Activated CD8-positive, alpha-beta T cell treated with anti-CD3 and anti-CD28 coated beads for 36 hours (primary cell): ENCODE results near the gene JPH2. TPM values are rescaled to one million over a fixed set of nuclear protein-coding genes. Genes with fewer than 3 reads are reported as not detected.
A peak's percentile ranks its signal among the peaks of the same experiment; 100 is the strongest.
"Not testable (repeated sequence)": the region's sequence is repeated elsewhere in the genome, so short reads cannot be mapped to it uniquely, and the experiment has no call there.

Experiments used
- ATAC-seq: fragments of 200-7000 bp; cut with Tn5 transposase; one replicate; pipeline ENCODE4 v1.10.0; 2021; ENCODE audit warnings: mild to moderate bottlenecking, moderate library complexity
- CTCF ChIA-PET: fragments of 350-600 bp; sonication (Branson Sonifier 250); formaldehyde crosslinking; loops from one replicate; lab custom pipeline; 2021; ENCODE audit warnings: antibody characterized with exemption; lab: Charles Lee
- POLR2A ChIA-PET: fragments of 350-600 bp; sonication (Branson Sonifier 250); formaldehyde crosslinking; loops from one replicate; lab custom pipeline; 2021; ENCODE audit warnings: antibody characterized with exemption; lab: Charles Lee
- DNase-seq: peaks from one replicate; pipeline ENCODE4 v3.0.0-alpha.2; 2020
- H3K27ac Mint-ChIP-seq: one replicate; pipeline ENCODE4 v1.8.0; 2021; ENCODE audit warnings: mild to moderate bottlenecking, mixed read lengths
- H3K27me3 Mint-ChIP-seq: one replicate; pipeline ENCODE4 v1.8.0; 2021; ENCODE audit warnings: mixed read lengths
- H3K36me3 Mint-ChIP-seq: one replicate; pipeline ENCODE4 v1.8.0; 2021; ENCODE audit warnings: low read depth, mixed read lengths
- H3K4me1 Mint-ChIP-seq: one replicate; pipeline ENCODE4 v1.8.0; 2021; ENCODE audit warnings: low read depth, mixed read lengths
- H3K4me3 Mint-ChIP-seq: one replicate; pipeline ENCODE4 v1.8.0; 2021; ENCODE audit warnings: mild to moderate bottlenecking, moderate library complexity, mixed read lengths
- H3K9me3 Mint-ChIP-seq: one replicate; pipeline ENCODE4 v1.8.0; 2021; ENCODE audit warnings: mixed read lengths
- CTCF ChIP-seq: fragments of 200-600 bp; IDR thresholded peaks from one replicate; pipeline ENCODE4 v1.8.0; 2022; ENCODE audit warnings: antibody characterized with exemption, mild to moderate bottlenecking
- intact Hi-C: fragments of 100-400 bp; cut with micrococcal nuclease; formaldehyde crosslinking; loops from one replicate; pipeline ENCODE4 v1.10.0; 2022
- total RNA-seq, 2 experiments: library from RNA; stranded (reverse); gene quantifications; one replicate each; pipeline ENCODE4 v1.2.3, GENCODE V29; 2021

The JPH2 gene
- total RNA-seq, 2 experiments from 2014 or later = 0.47 to 0.54 TPM

DNA sequence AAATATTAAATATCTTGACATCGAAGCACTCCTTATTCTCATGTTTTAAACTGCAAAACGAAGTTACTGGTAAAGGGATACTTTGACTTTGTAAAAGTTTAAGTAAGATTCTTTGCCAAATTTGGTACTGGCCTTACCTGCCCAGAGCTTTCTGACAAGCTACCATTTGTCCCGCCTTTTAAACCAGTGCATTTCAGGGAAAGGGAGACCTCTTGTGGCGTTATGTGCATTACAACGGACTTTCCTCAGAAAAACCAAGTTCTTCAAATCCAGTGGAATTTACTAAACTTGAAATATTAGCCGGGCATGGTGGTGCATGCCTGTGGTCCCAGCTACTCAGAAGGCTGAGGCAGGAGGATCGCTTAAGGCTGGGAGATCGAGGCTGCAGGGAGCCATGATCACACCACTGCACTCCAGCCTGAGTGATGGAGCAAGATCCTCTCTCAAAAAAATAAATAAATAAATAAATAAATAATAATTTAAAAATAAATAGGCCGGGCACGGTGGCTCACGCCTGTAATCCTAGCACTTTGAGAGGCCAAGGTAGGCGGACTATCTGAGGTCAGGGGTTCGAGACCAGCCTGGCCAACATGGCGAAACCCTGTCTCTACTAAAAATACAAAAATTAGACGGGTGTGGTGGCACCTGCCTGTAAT is 3.3 kb upstream of the JPH2 start:
- peak; percentile 84 for TF ChIP-seq CTCF
- H3K27me3 Mint-ChIP-seq = peaks cover 34% of the 10 kb centered on the region
- CTCF ChIA-PET = interaction anchor here (0.7 to 9.4 kb wide), 41 partner anchors 8 to 502 kb away, joined by 3 to 215 read pairs (median 5); partner anchors contain the start of genes FITM2 and OSER1
- DNase-seq (peak; percentile 69), ATAC-seq (peak; percentile 78)
- POLR2A ChIA-PET, H3K36me3 Mint-ChIP-seq, H3K9me3 Mint-ChIP-seq, H3K4me3 Mint-ChIP-seq, H3K27ac Mint-ChIP-seq: not testable (repeated sequence)
- peaks cover 11% of the 10 kb centered on the region for H3K4me1 Mint-ChIP-seq
- intact Hi-C loops = loop anchor here (5.0 kb wide), 1 partner anchor 73 kb away; no protein-coding TSS in a partner anchor

- intact Hi-C loops = no loop called here
- CTCF ChIA-PET = interaction anchor here (1.7 to 9.4 kb wide), 6 partner anchors 9 to 97 kb away, joined by 5 to 215 read pairs (median 10); no protein-coding TSS in a partner anchor
- Mint-ChIP-seq H3K4me3 (no peak overlapping the region), H3K36me3 (no peaks in the 10 kb centered on the region), H3K27ac (no peak overlapping the region), H3K9me3 (no peaks in the 10 kb centered on the region), H3K4me1 (peaks cover 11% of the 10 kb centered on the region), H3K27me3 (peaks cover 41% of the 10 kb centered on the region)
- TF ChIP-seq CTCF = no peak
- DNase-seq (no peak), ATAC-seq (no peak)
- POLR2A ChIA-PET = no interaction called here
These were observed 1.8 kb upstream of the JPH2 start for GRCh38 chr20:44188752-44189151.

- no peak for TF ChIP-seq CTCF
- Mint-ChIP-seq H3K4me3 (peak overlapping the region; percentile 30), H3K4me1 (peaks cover 11% of the 10 kb centered on the region), H3K9me3 (no peaks in the 10 kb centered on the region), H3K36me3 (no peaks in the 10 kb centered on the region), H3K27me3 (peaks cover 45% of the 10 kb centered on the region), H3K27ac (no peak overlapping the region)
- ATAC-seq (peak; percentile 50), DNase-seq (no peak)
- intact Hi-C loops = no loop called here
- CTCF ChIA-PET = interaction anchor here (0.8 to 9.4 kb wide), 5 partner anchors 9 to 197 kb away, joined by 3 to 215 read pairs (median 5); no protein-coding TSS in a partner anchor
- POLR2A ChIA-PET = no interaction called here
These were observed 1.1 kb upstream of the JPH2 start for GRCh38 chr20:44187772-44188709.

GRCh38 chr20:44186674-44187053 is 324 bp downstream of the JPH2 start:
- H3K4me3 Mint-ChIP-seq = peak overlapping the region; percentile 11
- no peak for TF ChIP-seq CTCF
- intact Hi-C loops = no loop called here
- peaks cover 54% of the 10 kb centered on the region for H3K27me3 Mint-ChIP-seq
- ChIA-PET POLR2A (no interaction called here), CTCF (interaction anchor here (9.4 kb wide), 1 partner anchor 71 kb away, joined by 215 read pairs; no protein-coding TSS in a partner anchor)
- no peak overlapping the region for H3K27ac Mint-ChIP-seq
- H3K4me1 Mint-ChIP-seq = peaks cover 11% of the 10 kb centered on the region
- H3K36me3 Mint-ChIP-seq = no peaks in the 10 kb centered on the region
- no peak for ATAC-seq
- no peaks in the 10 kb centered on the region for H3K9me3 Mint-ChIP-seq
- DNase-seq = no peak
